T-helper 2 cell treated with Interferon-gamma antibody and Interleukin-4, amounts not matched to agents 5 μg/mL and 100 μg/mL, for 36 hours (primary cell): ENCODE measurements around the gene ZNF850.
A peak's percentile ranks its signal among the peaks of the same experiment; 100 is the strongest.

Experiments
- DNase-seq: peaks from one replicate; pipeline ENCODE4 v3.0.0; 2021; ENCODE audit warnings: low spot score
- H3K27ac Mint-ChIP-seq: one replicate; pipeline ENCODE4 v1.8.0; 2021; ENCODE audit warnings: mild to moderate bottlenecking, mixed read lengths
- H3K27me3 Mint-ChIP-seq: one replicate; pipeline ENCODE4 v1.8.0; 2021; ENCODE audit warnings: low read depth, mixed read lengths
- H3K36me3 Mint-ChIP-seq: one replicate; pipeline ENCODE4 v1.8.0; 2021; ENCODE audit warnings: low read depth, mixed read lengths
- H3K4me1 Mint-ChIP-seq: one replicate; pipeline ENCODE4 v1.8.0; 2021; ENCODE audit warnings: low read depth, mixed read lengths
- H3K4me3 Mint-ChIP-seq: one replicate; pipeline ENCODE4 v1.8.0; 2022; ENCODE audit warnings: mild to moderate bottlenecking, moderate library complexity, mixed read lengths
- H3K9me3 Mint-ChIP-seq: one replicate; pipeline ENCODE4 v1.8.0; 2021; ENCODE audit warnings: mixed read lengths

The ZNF850 gene

DNA sequence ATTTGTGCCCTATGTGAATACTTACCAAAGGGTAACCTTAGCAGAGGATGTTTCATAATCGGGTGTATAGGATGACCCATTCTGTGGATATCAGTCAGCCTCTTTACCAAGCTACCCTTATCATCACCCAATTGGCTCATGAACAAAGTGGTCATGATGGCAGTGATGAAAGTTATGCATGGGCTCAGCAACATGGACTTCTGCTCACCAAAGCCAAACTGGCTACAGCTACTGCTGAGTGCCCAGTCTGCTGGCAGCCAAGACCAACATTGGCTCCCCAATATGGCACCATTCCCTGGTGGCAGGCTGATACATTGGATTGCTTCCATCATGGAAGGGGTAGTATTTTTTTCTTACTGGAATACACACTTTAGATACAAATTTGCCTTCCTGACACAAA lies 100.2 kb downstream of the ZNF850 start:
- Mint-ChIP-seq H3K4me3 (no peak overlapping the region), H3K4me1 (peaks cover 4% of the 10 kb centered on the region), H3K36me3 (peaks cover 19% of the 10 kb centered on the region), H3K9me3 (peaks cover 55% of the 10 kb centered on the region), H3K27ac (no peak overlapping the region), H3K27me3 (no peaks in the 10 kb centered on the region)
- DNase-seq, result no peak

DNA sequence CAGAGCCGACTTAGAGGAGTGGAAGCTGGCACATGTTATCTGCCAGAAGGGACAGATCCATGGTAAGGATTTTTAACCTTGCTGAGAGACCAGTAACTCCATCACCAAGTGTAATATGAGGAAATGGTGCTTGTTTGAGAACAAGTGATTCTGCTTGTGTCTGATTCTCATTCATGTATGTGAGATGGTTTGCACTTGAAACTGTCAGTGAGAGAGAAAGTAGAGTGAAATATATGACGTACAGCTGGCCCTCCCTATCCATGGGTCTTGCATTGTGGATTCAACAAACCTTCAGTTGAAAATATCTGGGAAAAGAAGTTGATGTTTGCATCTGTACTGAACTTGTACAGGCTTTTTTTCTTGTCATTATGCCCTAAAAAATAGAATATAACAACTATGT lies 104.0 kb downstream of the ZNF850 start:
- Mint-ChIP-seq H3K36me3 (peaks cover 40% of the 10 kb centered on the region), H3K4me3 (peak overlapping the region; percentile 27), H3K9me3 (peaks cover 74% of the 10 kb centered on the region), H3K27me3 (no peaks in the 10 kb centered on the region), H3K4me1 (peaks cover 18% of the 10 kb centered on the region), H3K27ac (no peak overlapping the region)
- DNase-seq, result no peak

- DNase-seq, result no peak
- H3K4me1 Mint-ChIP-seq, result peaks cover 18% of the 10 kb centered on the region
- peaks cover 52% of the 10 kb centered on the region for H3K36me3 Mint-ChIP-seq
- H3K27me3 Mint-ChIP-seq, result no peaks in the 10 kb centered on the region
- H3K4me3 Mint-ChIP-seq, result peak overlapping the region; percentile 99
- H3K27ac Mint-ChIP-seq, result peak overlapping the region; percentile 33
- peaks cover 64% of the 10 kb centered on the region for H3K9me3 Mint-ChIP-seq
Measured at GRCh38 chr19:36665832-36666231, 106.8 kb downstream of the ZNF850 start.
